ENCODE data around the gene JAK1. TPM values are rescaled to one million over a fixed set of nuclear protein-coding genes. Genes with fewer than 3 reads are reported as not detected.

Gene JAK1
- total and polyA plus RNA-seq, 12 donors, result 23.4 to 155 (median 91.1) TPM

GRCh38 chr1:64885648-64886047, 80.7 kb downstream of the JAK1 start:
- Histone ChIP-seq H3K9me3 (replicated peaks in 1 of 3) (no peaks in the 10 kb centered on the region), H3K4me1 (replicated peaks in 1 of 2) (peaks cover 10 to 24% of the 10 kb centered on the region in 2 donors), H3K27me3 (no peaks in the 10 kb centered on the region), H3K36me3 (replicated peaks in 1 of 2) (peaks cover 0 to 14% of the 10 kb centered on the region in 2 donors), H3K4me3 (no peak overlapping the region), H3K27ac (no peak overlapping the region)
- intact Hi-C loops (cut with DNase I), result no loop called here
- no peak for DNase-seq
- no peak for TF ChIP-seq POLR2A (IDR thresholded peaks at IDR 0.05)
- TF ChIP-seq, protein P1, sequence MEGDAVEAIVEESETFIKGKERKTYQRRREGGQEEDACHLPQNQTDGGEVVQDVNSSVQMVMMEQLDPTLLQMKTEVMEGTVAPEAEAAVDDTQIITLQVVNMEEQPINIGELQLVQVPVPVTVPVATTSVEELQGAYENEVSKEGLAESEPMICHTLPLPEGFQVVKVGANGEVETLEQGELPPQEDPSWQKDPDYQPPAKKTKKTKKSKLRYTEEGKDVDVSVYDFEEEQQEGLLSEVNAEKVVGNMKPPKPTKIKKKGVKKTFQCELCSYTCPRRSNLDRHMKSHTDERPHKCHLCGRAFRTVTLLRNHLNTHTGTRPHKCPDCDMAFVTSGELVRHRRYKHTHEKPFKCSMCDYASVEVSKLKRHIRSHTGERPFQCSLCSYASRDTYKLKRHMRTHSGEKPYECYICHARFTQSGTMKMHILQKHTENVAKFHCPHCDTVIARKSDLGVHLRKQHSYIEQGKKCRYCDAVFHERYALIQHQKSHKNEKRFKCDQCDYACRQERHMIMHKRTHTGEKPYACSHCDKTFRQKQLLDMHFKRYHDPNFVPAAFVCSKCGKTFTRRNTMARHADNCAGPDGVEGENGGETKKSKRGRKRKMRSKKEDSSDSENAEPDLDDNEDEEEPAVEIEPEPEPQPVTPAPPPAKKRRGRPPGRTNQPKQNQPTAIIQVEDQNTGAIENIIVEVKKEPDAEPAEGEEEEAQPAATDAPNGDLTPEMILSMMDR (IDR thresholded peaks at IDR 0.05), result no peak
- WGBS, 4 donors, result 94 to 98% (median 96%) methylated on average over 6 of the region's 6 CpGs

GRCh38 chr1:64884261-64885040, 81.9 kb downstream of the JAK1 start:
- 85 to 91% (median 87%) methylated on average over 5 of the region's 5 CpGs for WGBS, 4 donors
- Histone ChIP-seq H3K4me1 (replicated peaks in 1 of 2) (peaks cover 4 to 12% of the 10 kb centered on the region in 2 donors), H3K9me3 (replicated peaks in 1 of 3) (no peaks in the 10 kb centered on the region), H3K27me3 (no peaks in the 10 kb centered on the region), H3K4me3 (no peak overlapping the region), H3K27ac (no peak overlapping the region), H3K36me3 (replicated peaks in 1 of 2) (peaks cover 0 to 14% of the 10 kb centered on the region in 2 donors)
- intact Hi-C loops (cut with DNase I), result no loop called here
- no peak for DNase-seq
- TF ChIP-seq, protein P1 (IDR thresholded peaks at IDR 0.05), result no peak
- no peak for TF ChIP-seq POLR2A (IDR thresholded peaks at IDR 0.05)

DNA sequence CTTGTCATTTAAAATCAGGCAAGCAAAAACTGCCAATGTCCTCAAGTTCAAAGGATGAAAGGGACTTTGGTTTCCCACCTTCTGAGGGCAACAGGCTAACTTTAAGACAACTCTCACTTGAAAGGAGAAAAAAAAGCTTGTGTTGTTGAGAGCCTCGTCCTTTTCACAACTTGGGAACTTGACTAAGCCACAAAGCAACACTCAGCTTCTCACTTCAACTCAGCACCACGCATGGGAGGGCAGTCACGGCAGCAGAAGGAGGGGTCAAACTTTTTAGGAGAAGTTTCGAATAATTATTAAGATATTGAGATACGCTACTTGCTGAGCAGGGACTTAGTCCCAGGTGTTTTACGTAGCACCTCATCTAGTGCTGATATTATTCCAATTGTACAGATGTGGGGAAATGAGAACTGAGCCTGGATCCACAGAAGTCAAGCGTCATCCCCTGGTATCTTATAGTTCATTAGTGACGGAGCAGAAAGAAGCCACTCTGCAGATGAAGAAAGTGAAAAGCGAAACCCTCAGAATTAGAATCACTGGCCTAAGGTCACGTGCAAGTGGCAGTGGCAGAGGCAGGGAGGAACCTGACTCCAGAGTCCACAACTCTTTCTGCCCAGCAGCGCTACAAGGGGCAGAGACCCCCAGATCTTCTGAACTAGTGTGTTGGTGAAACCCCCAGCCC, 83.6 kb downstream of the JAK1 start:
- Histone ChIP-seq H3K27ac (no peak overlapping the region), H3K27me3 (no peaks in the 10 kb centered on the region), H3K36me3 (replicated peaks in 1 of 2) (peaks cover 0 to 25% of the 10 kb centered on the region in 2 donors), H3K9me3 (replicated peaks in 1 of 3) (no peaks in the 10 kb centered on the region), H3K4me1 (replicated peaks in 1 of 2) (no peaks in the 10 kb centered on the region), H3K4me3 (no peak overlapping the region)
- intact Hi-C loops (cut with DNase I), result no loop called here
- no peak for DNase-seq
- 94 to 96% (median 95%) methylated on average over 10 to 11 of the region's 11 CpGs for WGBS, 4 donors
- no peak for TF ChIP-seq POLR2A (IDR thresholded peaks at IDR 0.05)
- TF ChIP-seq, protein P1 (IDR thresholded peaks at IDR 0.05), result no peak

DNA sequence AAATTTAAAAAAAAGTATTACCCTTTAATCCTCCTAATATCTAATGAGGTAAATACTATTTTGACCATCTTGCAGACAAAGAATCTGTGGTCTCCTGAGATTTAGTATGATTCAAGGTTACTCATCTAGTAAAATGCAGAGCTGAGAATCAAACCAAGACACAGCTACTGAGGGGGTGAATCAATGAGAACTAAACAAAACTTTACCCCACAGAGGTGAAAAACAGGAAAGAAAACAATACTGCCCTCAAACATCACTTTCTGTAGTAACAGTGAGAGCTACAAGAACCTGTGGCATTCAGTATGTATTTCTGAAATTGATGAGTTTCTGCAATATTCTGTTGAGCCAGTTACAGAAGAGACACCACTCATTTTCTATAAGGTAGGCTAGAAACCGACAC, 85.1 kb downstream of the JAK1 start:
- no peak for DNase-seq
- WGBS, 4 donors, result 93 to 100% (median 98%) methylated on average over 1 of the region's 1 CpG
- Histone ChIP-seq H3K4me1 (replicated peaks in 1 of 2) (no peaks in the 10 kb centered on the region), H3K27ac (no peak overlapping the region), H3K9me3 (replicated peaks in 1 of 3) (no peaks in the 10 kb centered on the region), H3K36me3 (replicated peaks in 1 of 2) (peaks cover 0 to 36% of the 10 kb centered on the region in 2 donors), H3K27me3 (no peaks in the 10 kb centered on the region), H3K4me3 (no peak overlapping the region)
- TF ChIP-seq POLR2A (IDR thresholded peaks at IDR 0.05), result no peak
- TF ChIP-seq, protein P1 (IDR thresholded peaks at IDR 0.05), result no peak
- intact Hi-C loops (cut with DNase I), result no loop called here
